ENCODE results near the gene FTO. TPM values are rescaled to one million over a fixed set of nuclear protein-coding genes. Genes with fewer than 3 reads are reported as not detected.
A peak's percentile ranks its signal among the peaks of the same experiment; 100 is the strongest.

Gene FTO
- total and polyA plus RNA-seq, 2 of the 13 experiments (the other 11 are each of a cell fraction or from before 2014, with no cell fraction given) = 41.6 to 55.8 TPM

GRCh38 chr16:54176376-54176901, 472.5 kb downstream of the FTO start (continued):
- TF ChIP-seq ZNF687 (CRISPR knock-in tag; IDR thresholded peaks at IDR 0.05) (peak; percentile 99), KLF13 (CRISPR knock-in tag; IDR thresholded peaks at IDR 0.05) (no peak), SMARCC2 (IDR thresholded peaks at IDR 0.05) (no peak), NR1H2 (CRISPR knock-in tag; IDR thresholded peaks at IDR 0.05; ENCODE audit: borderline replicate concordance, low read depth) (no peak), ZC3H13 (CRISPR knock-in tag; IDR thresholded peaks at IDR 0.05) (no peak), ZBED4 (CRISPR knock-in tag; IDR thresholded peaks at IDR 0.05; ENCODE audit: borderline replicate concordance) (peak; percentile 74), ZNF354B (CRISPR knock-in tag; IDR thresholded peaks at IDR 0.05) (0 out of 2 replicates have a peak, but pooled peaks have one; percentile 70), SP5 (CRISPR knock-in tag; IDR thresholded peaks at IDR 0.05; ENCODE audit: borderline replicate concordance, low read depth) (peak; percentile 72), ZNF556 (CRISPR knock-in tag; IDR thresholded peaks at IDR 0.05; ENCODE audit: borderline replicate concordance) (peak; percentile 93; the same call in 1 of the 2 replicates), ZNF652 (CRISPR knock-in tag; IDR thresholded peaks at IDR 0.05; ENCODE audit: borderline replicate concordance, low read depth) (no peak), ZNF552 (CRISPR knock-in tag; IDR thresholded peaks at IDR 0.05; ENCODE audit: borderline replicate concordance) (no peak), PHB2 (IDR thresholded peaks at IDR 0.05; ENCODE audit: partially characterized antibody) (no peak), ZNF605 (CRISPR knock-in tag; IDR thresholded peaks at IDR 0.05) (peak; percentile 94), CSRNP2 (CRISPR knock-in tag; conservative IDR thresholded peaks at IDR 0.05; ENCODE audit: low read depth) (no peak), TEAD2 (CRISPR knock-in tag; IDR thresholded peaks at IDR 0.05) (no peak), ZNF512 (CRISPR knock-in tag; IDR thresholded peaks at IDR 0.05) (no peak), NFKBIZ (CRISPR knock-in tag; IDR thresholded peaks at IDR 0.05) (peak; percentile 92), FOXK2 (IDR thresholded peaks at IDR 0.05) (0 out of 2 replicates have a peak, but pooled peaks have one; percentile 30)
